ENCODE results near the gene CADPS. TPM values are rescaled to one million over a fixed set of nuclear protein-coding genes. Genes with fewer than 3 reads are reported as not detected.

The CADPS gene
- total RNA-seq, 4 donors from 2014 or later, result 0.31 to 14.4 (median 5.2) TPM

- 51 to 60% methylated on average over 5 to 8 of the region's 8 CpGs for WGBS, 2 donors (ENCODE audit: low coverage in 1 of 2)
- Histone ChIP-seq H3K9me3 (no peaks in the 10 kb centered on the region), H3K27ac (no peak overlapping the region), H3K4me3 (no peak overlapping the region), H3K36me3 (no peaks in the 10 kb centered on the region), H3K27me3 (no peaks in the 10 kb centered on the region), H3K4me1 (no peaks in the 10 kb centered on the region)
- no peak for ATAC-seq
- TF ChIP-seq POLR2AphosphoS5 (IDR thresholded peaks at IDR 0.05) (no peak), POLR2A (IDR thresholded peaks at IDR 0.05) (no peak), EP300 (IDR thresholded peaks at IDR 0.05) (no peak)
- TF ChIP-seq, protein P1, sequence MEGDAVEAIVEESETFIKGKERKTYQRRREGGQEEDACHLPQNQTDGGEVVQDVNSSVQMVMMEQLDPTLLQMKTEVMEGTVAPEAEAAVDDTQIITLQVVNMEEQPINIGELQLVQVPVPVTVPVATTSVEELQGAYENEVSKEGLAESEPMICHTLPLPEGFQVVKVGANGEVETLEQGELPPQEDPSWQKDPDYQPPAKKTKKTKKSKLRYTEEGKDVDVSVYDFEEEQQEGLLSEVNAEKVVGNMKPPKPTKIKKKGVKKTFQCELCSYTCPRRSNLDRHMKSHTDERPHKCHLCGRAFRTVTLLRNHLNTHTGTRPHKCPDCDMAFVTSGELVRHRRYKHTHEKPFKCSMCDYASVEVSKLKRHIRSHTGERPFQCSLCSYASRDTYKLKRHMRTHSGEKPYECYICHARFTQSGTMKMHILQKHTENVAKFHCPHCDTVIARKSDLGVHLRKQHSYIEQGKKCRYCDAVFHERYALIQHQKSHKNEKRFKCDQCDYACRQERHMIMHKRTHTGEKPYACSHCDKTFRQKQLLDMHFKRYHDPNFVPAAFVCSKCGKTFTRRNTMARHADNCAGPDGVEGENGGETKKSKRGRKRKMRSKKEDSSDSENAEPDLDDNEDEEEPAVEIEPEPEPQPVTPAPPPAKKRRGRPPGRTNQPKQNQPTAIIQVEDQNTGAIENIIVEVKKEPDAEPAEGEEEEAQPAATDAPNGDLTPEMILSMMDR (IDR thresholded peaks at IDR 0.05), result no peak
Observed at GRCh38 chr3:62433396-62433795, 441.8 kb downstream of the CADPS start.

GRCh38 chr3:62421207-62421606, 454.0 kb downstream of the CADPS start:
- Histone ChIP-seq H3K9me3 (no peaks in the 10 kb centered on the region), H3K4me3 (no peak overlapping the region), H3K27me3 (peaks cover 16% of the 10 kb centered on the region), H3K4me1 (no peaks in the 10 kb centered on the region), H3K36me3 (no peaks in the 10 kb centered on the region), H3K27ac (no peak overlapping the region)
- TF ChIP-seq POLR2A (IDR thresholded peaks at IDR 0.05) (no peak), POLR2AphosphoS5 (IDR thresholded peaks at IDR 0.05) (no peak), EP300 (IDR thresholded peaks at IDR 0.05) (no peak)
- TF ChIP-seq, protein P1 (IDR thresholded peaks at IDR 0.05), result no peak
- WGBS, 2 donors (ENCODE audit: low coverage in 1 of 2), result 74 to 75% methylated on average over 9 to 10 of the region's 10 CpGs
- ATAC-seq, result no peak

DNA sequence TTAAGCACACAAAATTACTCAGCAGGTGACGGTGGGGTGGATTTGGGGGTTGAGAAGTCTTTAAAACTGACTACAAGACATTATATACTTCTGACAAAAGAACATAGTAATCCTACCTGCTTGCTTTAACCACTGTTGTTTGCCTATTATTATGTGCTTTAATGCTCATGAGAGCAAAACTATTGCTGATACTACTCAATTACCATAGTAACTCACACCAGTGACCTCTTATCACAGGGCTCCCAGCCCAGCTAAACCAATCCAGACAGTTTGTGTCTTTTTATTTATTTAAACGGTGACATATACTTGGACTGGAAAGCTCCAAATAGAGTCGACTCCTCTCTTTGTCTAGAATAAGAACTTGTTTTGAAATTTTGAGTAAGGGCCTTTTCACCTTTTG, 459.1 kb downstream of the CADPS start:
- H3K4me3 ChIP-seq, result no peak overlapping the region
- TF ChIP-seq POLR2A (IDR thresholded peaks at IDR 0.05), result no peak
- no peak for TF ChIP-seq EP300 (IDR thresholded peaks at IDR 0.05)
- no peaks in the 10 kb centered on the region for H3K36me3 ChIP-seq
- H3K27me3 ChIP-seq, result peaks cover 2% of the 10 kb centered on the region
- ATAC-seq, result no peak
- no peaks in the 10 kb centered on the region for H3K4me1 ChIP-seq
- H3K9me3 ChIP-seq, result no peaks in the 10 kb centered on the region
- no peak overlapping the region for H3K27ac ChIP-seq
- WGBS, 2 donors (ENCODE audit: low coverage in 1 of 2), result 17 to 22% methylated on average over 3 of the region's 3 CpGs

DNA sequence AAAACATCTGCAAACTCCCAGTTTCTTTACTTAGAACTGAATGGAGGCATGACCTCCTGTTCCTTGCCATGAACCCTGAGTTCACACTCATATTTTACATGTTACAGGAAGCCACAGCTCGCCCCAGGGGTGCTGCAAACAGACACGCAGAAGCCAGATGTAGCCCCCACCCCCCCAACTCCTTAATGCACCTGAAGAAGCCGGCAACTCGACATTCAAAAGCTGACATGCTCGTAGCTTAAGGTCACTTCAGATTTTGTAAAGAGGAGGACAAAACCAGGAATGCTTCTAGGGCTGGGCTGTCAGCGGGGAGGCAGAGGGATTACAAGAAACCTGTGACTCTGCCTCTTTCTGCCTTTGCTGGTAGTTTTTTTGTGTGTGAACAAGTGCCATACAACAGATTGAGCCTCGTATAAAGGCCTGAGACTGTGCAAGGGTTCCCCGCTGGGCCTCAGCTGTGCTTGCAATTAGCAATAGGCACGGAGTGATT, 459.9 kb downstream of the CADPS start:
- WGBS, 2 donors (ENCODE audit: low coverage in 1 of 2), result 19 to 35% methylated on average over 4 to 5 of the region's 9 CpGs
- Histone ChIP-seq H3K4me3 (no peak overlapping the region), H3K27ac (no peak overlapping the region), H3K27me3 (no peaks in the 10 kb centered on the region), H3K9me3 (no peaks in the 10 kb centered on the region), H3K4me1 (no peaks in the 10 kb centered on the region), H3K36me3 (no peaks in the 10 kb centered on the region)
- TF ChIP-seq, protein P1 (IDR thresholded peaks at IDR 0.05), result no peak
- TF ChIP-seq POLR2A (IDR thresholded peaks at IDR 0.05) (no peak), POLR2AphosphoS5 (IDR thresholded peaks at IDR 0.05) (no peak), EP300 (IDR thresholded peaks at IDR 0.05) (no peak)
- ATAC-seq, result no peak

DNA sequence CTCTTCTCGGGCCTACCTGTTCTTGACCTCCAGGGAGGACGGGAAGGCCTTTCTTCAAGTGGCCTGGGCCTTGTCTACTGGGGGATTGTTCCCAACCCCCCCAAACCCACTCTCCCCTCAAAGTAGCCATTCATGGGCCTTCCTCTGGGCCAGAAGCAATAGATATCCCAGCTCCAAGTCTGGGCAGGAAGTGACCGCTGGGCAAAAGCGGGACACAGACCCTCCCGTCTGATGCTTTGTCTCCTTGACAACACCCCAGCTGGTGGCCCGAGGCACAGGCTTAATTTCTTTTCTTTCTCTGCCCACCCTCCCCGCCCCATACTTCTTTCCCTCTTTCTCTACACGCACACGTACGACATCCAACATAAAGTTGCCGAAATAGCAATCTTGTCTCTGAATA, 460.4 kb downstream of the CADPS start:
- Histone ChIP-seq H3K4me3 (no peak overlapping the region), H3K27ac (no peak overlapping the region), H3K36me3 (no peaks in the 10 kb centered on the region), H3K4me1 (no peaks in the 10 kb centered on the region), H3K27me3 (no peaks in the 10 kb centered on the region), H3K9me3 (no peaks in the 10 kb centered on the region)
- ATAC-seq, result no peak
- TF ChIP-seq, protein P1 (IDR thresholded peaks at IDR 0.05), result no peak
- TF ChIP-seq EP300 (IDR thresholded peaks at IDR 0.05), result no peak
- TF ChIP-seq POLR2AphosphoS5 (IDR thresholded peaks at IDR 0.05), result no peak
- TF ChIP-seq POLR2A (IDR thresholded peaks at IDR 0.05), result no peak
- WGBS, 2 donors (ENCODE audit: low coverage in 1 of 2), result 67% methylated on average over 9 of the region's 11 CpGs; no CpG with 5 or more reads in 1 of the 2 donors
